GM12875 (cell line): ENCODE results near the gene PRKCD.

Source experiments
- H3K4me3 ChIP-seq: one replicate; pipeline ENCODE4 v1.5.1; 2011; ENCODE audit warnings: low read depth, low read length, control low read depth
- TF ChIP-seq, protein P1 (sequence below): IDR thresholded peaks from 2 replicates; pipeline ENCODE4 v1.5.1; 2011; ENCODE audit warnings: low read depth, mild to moderate bottlenecking, control low read depth, inconsistent platforms, low read length, moderate library complexity, borderline replicate concordance; ENCODE audit not compliant: insufficient read depth

Gene PRKCD

DNA sequence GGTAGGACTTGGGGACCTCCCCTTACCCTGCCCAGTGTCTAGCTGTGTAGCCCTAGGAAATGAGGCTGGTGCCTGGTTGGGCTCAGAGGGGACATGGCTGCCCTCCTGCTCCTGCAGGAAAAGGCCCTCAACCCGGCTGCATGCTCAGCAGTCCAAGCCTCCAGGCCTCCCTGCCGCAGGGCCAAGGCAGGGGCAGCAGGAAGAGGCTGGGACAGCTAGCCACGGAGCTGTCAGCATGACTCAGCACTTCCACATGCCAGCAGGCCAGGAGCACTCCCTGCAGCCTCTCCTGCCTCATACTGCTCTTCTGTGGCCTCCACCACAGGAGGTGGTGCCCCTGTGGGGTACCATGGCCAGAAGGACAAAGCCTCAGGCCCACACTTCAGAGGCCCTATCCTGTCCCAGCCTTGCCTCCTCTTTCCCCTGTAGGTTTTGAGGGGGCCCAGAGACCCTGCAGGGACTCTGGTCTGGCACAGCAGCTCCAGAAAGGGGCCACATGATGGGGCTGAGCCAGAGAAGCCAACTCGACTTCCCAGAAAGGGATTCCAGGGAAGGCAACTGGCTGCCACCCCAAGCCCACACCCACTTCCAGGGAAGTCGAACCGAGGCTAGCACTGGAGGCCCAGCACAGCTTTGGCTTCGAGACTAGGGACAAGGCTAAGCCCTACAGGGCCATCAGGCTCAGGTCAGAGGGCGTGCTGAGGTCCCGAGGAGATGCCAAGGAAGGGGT lies 75.3 kb downstream of the PRKCD start:
- no peak overlapping the region for H3K4me3 ChIP-seq

DNA sequence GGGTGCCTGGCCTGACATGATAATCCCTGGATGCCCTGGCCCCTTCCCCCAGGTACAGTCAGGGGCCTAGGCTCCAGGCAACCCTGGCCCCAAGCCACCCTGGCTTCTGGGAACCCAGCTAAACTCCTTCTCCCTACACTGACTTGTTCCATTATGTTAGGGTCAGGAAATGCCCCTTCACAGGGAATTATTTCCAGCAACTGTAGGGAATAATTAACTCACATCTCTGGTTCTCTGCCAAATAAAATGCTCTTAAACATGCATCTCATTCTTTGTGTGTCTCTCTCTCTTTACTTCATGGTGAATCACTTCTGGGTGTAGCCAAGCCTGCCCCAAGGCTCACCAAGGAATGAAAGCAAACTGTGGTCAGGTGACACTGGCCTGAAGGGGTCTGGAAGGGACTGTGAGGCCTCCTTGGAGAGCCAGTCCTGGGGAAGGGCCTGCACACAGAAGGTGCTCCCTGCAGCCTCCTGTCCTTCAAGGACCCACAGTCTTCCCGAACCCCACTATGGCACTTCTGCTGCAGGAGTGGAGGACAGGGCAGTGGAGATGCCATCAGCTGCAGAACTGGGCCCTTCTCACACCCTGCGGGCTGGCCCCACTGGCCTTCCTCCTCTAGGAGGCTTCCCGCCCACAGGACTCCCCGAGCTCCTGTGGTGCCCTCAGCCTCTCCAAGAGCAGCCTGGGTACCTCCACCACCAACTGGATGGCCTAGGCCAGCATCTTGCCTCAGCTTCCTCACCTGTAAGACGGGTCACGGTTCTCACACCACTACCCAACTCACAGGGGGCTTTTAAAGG lies 77.2 kb downstream of the PRKCD start:
- TF ChIP-seq, protein P1, sequence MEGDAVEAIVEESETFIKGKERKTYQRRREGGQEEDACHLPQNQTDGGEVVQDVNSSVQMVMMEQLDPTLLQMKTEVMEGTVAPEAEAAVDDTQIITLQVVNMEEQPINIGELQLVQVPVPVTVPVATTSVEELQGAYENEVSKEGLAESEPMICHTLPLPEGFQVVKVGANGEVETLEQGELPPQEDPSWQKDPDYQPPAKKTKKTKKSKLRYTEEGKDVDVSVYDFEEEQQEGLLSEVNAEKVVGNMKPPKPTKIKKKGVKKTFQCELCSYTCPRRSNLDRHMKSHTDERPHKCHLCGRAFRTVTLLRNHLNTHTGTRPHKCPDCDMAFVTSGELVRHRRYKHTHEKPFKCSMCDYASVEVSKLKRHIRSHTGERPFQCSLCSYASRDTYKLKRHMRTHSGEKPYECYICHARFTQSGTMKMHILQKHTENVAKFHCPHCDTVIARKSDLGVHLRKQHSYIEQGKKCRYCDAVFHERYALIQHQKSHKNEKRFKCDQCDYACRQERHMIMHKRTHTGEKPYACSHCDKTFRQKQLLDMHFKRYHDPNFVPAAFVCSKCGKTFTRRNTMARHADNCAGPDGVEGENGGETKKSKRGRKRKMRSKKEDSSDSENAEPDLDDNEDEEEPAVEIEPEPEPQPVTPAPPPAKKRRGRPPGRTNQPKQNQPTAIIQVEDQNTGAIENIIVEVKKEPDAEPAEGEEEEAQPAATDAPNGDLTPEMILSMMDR = no peak
- no peak overlapping the region for H3K4me3 ChIP-seq

More for the DNA sequence above, 75.3 kb downstream of the PRKCD start:
- TF ChIP-seq, protein P1 = no peak

DNA sequence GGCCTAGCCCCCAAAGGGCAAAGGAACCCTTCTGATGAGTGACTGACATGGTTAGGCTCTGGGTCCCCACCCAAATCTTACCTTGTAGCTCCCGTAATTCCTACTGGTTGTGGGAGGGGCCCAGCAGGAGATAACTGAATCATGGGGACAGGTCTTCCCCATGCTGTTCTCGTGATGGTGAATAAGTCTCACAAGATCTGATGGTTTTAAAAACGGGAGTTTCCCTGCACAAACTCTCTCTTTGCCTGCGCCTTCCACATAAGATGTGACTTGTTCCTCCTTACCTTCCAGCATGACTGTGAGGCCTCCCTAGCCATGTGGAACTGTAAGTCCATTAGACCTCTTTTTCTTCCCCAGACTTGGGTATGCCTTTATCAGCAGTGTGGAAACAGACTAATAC lies 77.9 kb downstream of the PRKCD start:
- no peak overlapping the region for H3K4me3 ChIP-seq
- TF ChIP-seq, protein P1 = no peak

DNA sequence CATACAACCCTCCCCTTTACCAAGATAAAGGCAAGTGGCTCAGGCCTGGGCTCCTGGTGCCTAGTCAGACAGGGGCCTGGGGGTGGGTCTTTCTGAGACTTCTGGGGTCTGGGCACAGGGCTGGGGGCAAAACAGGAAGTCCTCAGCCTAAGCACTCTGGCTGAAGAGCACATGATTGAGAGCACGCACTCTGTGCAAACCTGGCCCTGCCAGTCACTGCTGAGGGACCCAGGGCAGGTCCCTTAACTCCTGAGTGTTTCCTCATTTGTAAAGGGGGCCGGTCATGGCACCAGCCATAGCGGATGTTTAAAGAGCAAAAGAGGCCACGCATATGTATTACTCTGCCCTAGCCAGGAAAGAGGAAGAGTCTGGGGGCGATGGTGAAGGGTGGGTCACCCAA lies 78.8 kb downstream of the PRKCD start:
- no peak overlapping the region for H3K4me3 ChIP-seq
- TF ChIP-seq, protein P1 = no peak

DNA sequence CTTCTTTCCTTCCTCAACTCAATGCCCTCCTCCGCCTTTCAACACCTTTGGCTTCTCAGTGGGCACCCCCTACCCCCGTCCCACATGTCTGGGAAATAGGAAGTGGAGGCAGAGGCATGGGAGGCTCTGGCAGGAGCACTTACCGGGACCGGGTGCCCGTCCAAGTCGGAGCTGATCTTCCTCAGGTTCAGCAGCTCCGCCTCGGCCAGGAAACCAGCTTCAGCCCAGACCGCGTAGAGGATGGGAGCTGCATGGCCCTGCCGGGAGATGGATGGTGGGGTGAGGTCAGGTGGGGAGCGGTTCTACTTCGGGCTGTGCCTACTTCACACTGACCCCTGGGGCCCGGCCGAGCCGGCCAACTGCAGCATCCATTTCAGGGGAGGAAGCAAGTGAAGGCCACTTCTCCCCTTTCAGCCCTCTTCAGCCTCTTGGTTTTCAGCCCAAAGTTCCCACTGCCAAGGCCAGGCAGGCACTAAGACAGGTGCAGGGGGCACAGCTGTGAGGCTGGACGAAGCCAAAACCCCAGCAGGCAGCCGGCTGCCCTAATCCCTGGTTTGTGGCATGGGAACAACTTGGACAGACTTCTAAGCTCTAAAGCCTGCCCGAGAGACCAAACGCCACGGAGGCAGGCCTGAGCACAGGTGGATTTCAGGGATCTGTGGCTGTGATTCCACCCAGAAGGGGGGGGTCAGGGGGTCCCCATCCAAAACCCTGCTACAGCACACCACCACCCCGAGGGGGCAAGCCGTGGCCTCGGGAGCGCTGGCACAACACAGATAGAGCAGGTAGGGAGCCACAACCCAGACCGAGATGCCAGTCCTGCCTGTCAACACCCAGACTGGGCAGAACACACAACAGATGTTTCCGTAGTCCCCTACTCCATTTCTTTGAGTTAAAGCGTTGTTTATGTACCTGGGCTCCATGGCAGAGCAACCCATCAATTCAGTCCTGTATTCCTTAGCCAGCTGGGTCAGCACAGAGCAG lies 80.3 kb downstream of the PRKCD start:
- TF ChIP-seq, protein P1 = no peak
- no peak overlapping the region for H3K4me3 ChIP-seq

DNA sequence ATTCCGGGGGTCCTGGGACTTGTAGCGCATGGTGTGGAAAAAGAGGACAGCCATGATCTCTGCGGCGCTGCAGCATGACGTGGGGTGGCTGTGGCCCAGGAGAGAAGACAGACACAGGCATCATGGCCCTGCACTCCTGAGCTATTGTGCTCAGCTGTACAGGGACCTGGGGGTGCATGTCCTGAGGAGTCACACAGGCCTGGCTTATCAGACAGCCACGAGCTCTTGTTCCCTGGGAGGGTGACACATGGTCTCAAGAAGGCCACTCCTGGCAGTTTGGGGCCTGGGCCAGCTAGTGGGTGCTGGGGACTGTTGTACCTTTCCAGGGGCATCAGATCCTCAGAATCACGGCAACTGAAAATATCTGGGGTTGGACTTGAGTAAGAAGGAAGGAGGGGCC lies 81.1 kb downstream of the PRKCD start:
- TF ChIP-seq, protein P1 = no peak
- no peak overlapping the region for H3K4me3 ChIP-seq
